ENCODE measurements around the gene MOCS2.

MOCS2 gene

GRCh38 chr5:53095217-53095616 is 14.3 kb downstream of the MOCS2 start:
- no peak for DNase-seq (ENCODE audit: low read depth)

GRCh38 chr5:53092242-53092641 is 17.3 kb downstream of the MOCS2 start:
- DNase-seq (ENCODE audit: low read depth): no peak

GRCh38 chr5:53091289-53091688 is 18.3 kb downstream of the MOCS2 start:
- DNase-seq (ENCODE audit: low read depth): no peak

- DNase-seq (ENCODE audit: low read depth): no peak
Observed at GRCh38 chr5:53090229-53090628, 19.3 kb downstream of the MOCS2 start.

- no peak for DNase-seq (ENCODE audit: low read depth)
Observed at GRCh38 chr5:53089481-53089991, 20.0 kb downstream of the MOCS2 start.

GRCh38 chr5:53087621-53088121 is 21.9 kb downstream of the MOCS2 start:
- no peak for DNase-seq (ENCODE audit: low read depth)

GRCh38 chr5:53087171-53087570 is 22.4 kb downstream of the MOCS2 start:
- no peak for DNase-seq (ENCODE audit: low read depth)

GRCh38 chr5:53084546-53085255 is 24.9 kb downstream of the MOCS2 start:
- DNase-seq (ENCODE audit: low read depth): no peak

GRCh38 chr5:53083927-53084326 is 25.6 kb downstream of the MOCS2 start:
- DNase-seq (ENCODE audit: low read depth): no peak

- DNase-seq (ENCODE audit: low read depth): no peak
Observed at GRCh38 chr5:53080271-53080670, 29.3 kb downstream of the MOCS2 start.

- no peak for DNase-seq (ENCODE audit: low read depth)
Observed at GRCh38 chr5:53076014-53076583, 33.5 kb downstream of the MOCS2 start.

GRCh38 chr5:53073348-53073747 is 36.2 kb downstream of the MOCS2 start:
- no peak for DNase-seq (ENCODE audit: low read depth)

GRCh38 chr5:53071738-53072137 is 37.8 kb downstream of the MOCS2 start:
- DNase-seq (ENCODE audit: low read depth): no peak

GRCh38 chr5:53071298-53071697 is 38.3 kb downstream of the MOCS2 start:
- no peak for DNase-seq (ENCODE audit: low read depth)

GRCh38 chr5:53069626-53070025 is 39.9 kb downstream of the MOCS2 start:
- DNase-seq (ENCODE audit: low read depth): no peak

- no peak for DNase-seq (ENCODE audit: low read depth)
Observed at GRCh38 chr5:53068291-53068836, 41.2 kb downstream of the MOCS2 start.

- DNase-seq (ENCODE audit: low read depth): no peak
Observed at GRCh38 chr5:53067641-53068040, 41.9 kb downstream of the MOCS2 start.

GRCh38 chr5:53066088-53066487 is 43.5 kb downstream of the MOCS2 start:
- DNase-seq (ENCODE audit: low read depth): no peak

GRCh38 chr5:53063791-53064190 is 45.8 kb downstream of the MOCS2 start:
- DNase-seq (ENCODE audit: low read depth): no peak

- no peak for DNase-seq (ENCODE audit: low read depth)
Observed at GRCh38 chr5:53063176-53063575, 46.4 kb downstream of the MOCS2 start.

- no peak for DNase-seq (ENCODE audit: low read depth)
Observed at GRCh38 chr5:53059281-53059680, 50.3 kb downstream of the MOCS2 start.

GRCh38 chr5:53055365-53055764 is 54.2 kb downstream of the MOCS2 start:
- DNase-seq (ENCODE audit: low read depth): no peak

GRCh38 chr5:53053364-53053763 is 56.2 kb downstream of the MOCS2 start:
- no peak for DNase-seq (ENCODE audit: low read depth)
